GM06990 (cell line): ENCODE measurements around the gene GNAT3.

ENCODE experiments used
- DNase-seq: peaks from one replicate; pipeline ENCODE4 v3.0.0-alpha.2; 2011; ENCODE audit not compliant: insufficient read length; ENCODE audit errors: extremely low read depth
- H3K27me3 ChIP-seq: replicated peaks from 2 replicates; pipeline ENCODE4 v1.6.0; 2011; ENCODE audit warnings: low read length; ENCODE audit not compliant: control insufficient read depth, insufficient read depth
- H3K36me3 ChIP-seq: 2 replicates; pipeline ENCODE4 v1.5.1; 2011; ENCODE audit warnings: low read length; ENCODE audit not compliant: control insufficient read depth, insufficient read depth
- H3K4me3 ChIP-seq: replicated peaks from 2 replicates; pipeline ENCODE4 v1.5.1; 2011; ENCODE audit warnings: low read depth, mild to moderate bottlenecking, control low read depth, low read length
- TF ChIP-seq, protein P1 (sequence below): IDR thresholded peaks from 2 replicates; pipeline ENCODE4 v1.5.1; 2011; ENCODE audit warnings: low read length, control low read depth, mild to moderate bottlenecking, inconsistent platforms; ENCODE audit not compliant: insufficient read depth, poor library complexity, severe bottlenecking

The GNAT3 gene

DNA sequence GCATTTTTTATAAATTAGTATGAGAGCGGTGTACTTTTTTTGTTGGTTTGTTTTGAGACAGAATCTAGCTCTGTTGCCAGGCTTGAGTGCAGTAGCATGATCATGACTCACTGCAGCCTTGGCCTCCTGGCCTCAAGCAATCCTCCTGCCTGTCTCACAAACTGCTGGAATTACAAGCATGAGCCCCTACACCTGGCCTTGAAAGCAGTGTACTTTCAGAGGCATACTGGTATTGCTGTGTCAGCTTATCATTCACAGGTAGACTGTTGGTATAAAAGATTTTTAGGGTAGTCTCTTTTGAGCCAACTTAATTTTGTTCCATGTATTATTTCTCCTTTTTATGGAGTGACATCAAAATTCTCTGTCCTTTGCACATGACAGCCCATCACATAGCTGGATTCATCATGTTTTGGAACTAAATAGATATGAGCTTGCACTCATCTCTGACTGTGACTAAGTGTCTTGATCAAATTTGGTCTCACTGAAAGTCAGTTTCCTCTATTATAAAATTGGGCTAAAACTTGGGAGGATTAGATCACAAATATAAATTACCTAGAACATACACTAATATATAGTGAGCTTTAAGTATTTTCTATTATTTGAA lies 12.4 kb downstream of the GNAT3 start:
- H3K27me3 ChIP-seq: no peaks in the 10 kb centered on the region
- no peak overlapping the region for H3K4me3 ChIP-seq
- no peaks in the 10 kb centered on the region for H3K36me3 ChIP-seq
- TF ChIP-seq, protein P1, sequence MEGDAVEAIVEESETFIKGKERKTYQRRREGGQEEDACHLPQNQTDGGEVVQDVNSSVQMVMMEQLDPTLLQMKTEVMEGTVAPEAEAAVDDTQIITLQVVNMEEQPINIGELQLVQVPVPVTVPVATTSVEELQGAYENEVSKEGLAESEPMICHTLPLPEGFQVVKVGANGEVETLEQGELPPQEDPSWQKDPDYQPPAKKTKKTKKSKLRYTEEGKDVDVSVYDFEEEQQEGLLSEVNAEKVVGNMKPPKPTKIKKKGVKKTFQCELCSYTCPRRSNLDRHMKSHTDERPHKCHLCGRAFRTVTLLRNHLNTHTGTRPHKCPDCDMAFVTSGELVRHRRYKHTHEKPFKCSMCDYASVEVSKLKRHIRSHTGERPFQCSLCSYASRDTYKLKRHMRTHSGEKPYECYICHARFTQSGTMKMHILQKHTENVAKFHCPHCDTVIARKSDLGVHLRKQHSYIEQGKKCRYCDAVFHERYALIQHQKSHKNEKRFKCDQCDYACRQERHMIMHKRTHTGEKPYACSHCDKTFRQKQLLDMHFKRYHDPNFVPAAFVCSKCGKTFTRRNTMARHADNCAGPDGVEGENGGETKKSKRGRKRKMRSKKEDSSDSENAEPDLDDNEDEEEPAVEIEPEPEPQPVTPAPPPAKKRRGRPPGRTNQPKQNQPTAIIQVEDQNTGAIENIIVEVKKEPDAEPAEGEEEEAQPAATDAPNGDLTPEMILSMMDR: no peak
- no peak for DNase-seq

DNA sequence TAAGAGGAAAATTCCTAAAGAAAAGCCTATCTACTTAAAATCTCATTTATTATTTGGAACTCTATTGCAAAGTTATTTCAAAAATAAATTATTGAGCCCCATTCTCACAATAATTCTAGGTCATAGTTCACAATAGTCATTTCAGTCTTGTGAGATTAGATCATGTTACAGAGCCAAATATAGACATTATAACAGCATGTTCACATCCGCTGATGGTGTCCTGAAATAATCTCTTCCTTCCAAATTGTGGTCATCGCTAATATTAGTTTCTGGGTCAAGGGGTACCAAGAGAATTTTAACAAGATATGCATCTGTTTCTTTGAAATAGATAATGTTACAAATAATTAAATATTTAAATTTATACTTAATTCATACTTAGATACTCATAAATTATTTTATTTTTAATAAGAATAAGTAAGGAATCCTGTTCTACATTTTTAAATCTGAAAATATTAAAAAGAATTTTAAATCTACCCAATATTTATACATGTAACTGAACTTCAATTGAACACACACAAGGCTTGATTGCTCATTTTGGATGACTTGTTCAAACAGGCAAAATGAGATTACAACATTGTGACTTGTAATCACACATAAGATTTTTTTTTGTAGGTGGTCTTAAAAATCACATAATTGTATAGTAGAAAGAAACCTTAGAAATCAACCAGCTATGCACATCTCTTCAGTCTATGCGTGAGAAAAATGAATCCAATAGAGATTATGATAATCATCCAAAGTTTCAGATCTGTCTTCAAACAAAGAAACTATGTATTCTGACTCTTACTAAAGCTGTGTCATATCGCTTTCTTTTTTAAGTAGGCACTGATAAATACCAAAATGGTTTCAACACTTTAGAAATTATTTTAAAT lies 13.1 kb downstream of the GNAT3 start:
- TF ChIP-seq, protein P1: no peak
- peak; percentile 11 for DNase-seq

DNA sequence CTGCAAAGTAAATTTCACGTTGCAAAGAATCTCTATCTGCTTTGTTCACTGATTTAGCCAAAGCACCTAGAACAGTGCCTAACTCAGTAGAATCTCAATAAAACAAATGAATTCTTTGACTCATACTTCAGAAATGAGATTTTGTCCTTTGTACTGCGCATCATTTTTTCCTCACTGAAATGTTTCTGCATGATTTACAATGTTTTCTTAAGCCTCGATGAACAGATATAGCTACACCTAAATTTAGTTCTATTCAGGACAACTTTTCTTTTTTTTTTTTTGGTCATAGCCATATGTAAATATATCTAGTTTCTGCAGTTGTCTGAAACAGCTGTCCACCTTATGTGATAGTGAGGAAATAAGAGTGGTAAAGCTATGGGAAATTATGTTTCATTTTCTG lies 15.3 kb downstream of the GNAT3 start:
- Histone ChIP-seq H3K36me3 (no peaks in the 10 kb centered on the region), H3K4me3 (no peak overlapping the region), H3K27me3 (no peaks in the 10 kb centered on the region)
- TF ChIP-seq, protein P1: no peak
- DNase-seq: no peak

More for the DNA sequence above, 13.1 kb downstream of the GNAT3 start:
- H3K36me3 ChIP-seq: no peaks in the 10 kb centered on the region
- H3K4me3 ChIP-seq: no peak overlapping the region
- no peaks in the 10 kb centered on the region for H3K27me3 ChIP-seq

DNA sequence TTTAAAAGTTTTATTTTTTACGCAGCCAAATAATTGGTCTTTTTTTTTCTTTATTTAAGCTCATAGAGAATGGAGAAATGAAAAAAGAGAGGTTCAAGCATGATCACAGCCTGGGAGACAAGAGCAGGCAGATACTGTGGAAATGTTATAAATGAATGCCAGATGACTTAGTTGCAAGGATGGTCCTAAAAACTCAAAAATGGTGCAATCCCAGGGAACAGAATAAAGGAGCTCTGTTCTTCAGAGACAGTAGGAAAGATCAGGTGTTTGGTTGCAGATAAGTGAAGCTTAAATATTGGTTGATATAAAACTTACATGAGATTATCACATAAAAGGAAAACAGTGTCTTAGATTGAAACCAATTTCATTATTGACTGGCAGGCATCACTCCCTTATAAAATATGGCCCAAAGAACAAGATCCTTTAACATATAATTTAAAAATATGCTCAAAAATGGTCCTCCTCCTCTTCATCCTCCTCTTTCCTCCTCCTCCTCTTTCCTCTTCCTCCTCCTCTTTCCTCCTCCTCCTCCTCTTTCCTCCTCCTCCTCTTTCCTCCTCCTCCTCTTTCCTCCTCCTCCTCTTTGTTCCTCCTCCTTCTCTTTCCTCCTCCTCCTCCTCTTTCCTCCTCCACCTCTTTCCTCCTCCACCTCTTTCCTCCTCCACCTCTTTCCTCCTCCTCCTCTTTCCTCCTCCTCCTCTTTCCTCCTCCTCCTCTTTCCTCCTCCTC lies 18.6 kb downstream of the GNAT3 start:
- DNase-seq: no peak
- H3K27me3 ChIP-seq: no peaks in the 10 kb centered on the region
- TF ChIP-seq, protein P1: no peak
- H3K4me3 ChIP-seq: no peak overlapping the region
- no peaks in the 10 kb centered on the region for H3K36me3 ChIP-seq

DNA sequence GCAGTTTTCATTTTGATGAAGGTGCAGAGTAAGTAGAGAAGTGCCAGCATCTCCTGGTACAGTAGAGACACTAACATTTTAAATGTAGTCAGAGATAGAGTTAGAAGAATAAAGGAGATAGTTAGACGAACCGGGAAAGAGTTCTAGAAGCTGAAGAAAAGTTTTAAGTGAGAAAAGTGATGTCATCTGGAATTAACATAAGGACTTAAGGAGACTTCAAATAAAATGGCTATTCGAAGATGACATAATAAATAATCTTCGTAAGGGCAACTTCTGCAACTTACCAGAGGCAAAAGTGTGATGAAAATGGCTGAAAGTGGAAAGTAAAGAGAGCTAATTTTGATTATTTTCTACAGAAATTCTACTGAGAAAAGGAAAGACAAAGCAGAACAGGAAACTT lies 20.4 kb downstream of the GNAT3 start:
- no peaks in the 10 kb centered on the region for H3K36me3 ChIP-seq
- no peaks in the 10 kb centered on the region for H3K27me3 ChIP-seq
- DNase-seq: no peak
- no peak overlapping the region for H3K4me3 ChIP-seq
- TF ChIP-seq, protein P1: no peak
